Brain microvascular endothelial cell (primary cell): ENCODE data around the gene CYP4A22.
"Not testable (repeated sequence)": the region's sequence is repeated elsewhere in the genome, so short reads cannot be mapped to it uniquely, and the experiment has no call there.

ENCODE experiments used
- DNase-seq: peaks from one replicate; pipeline ENCODE4 v3.0.0-alpha.2; 2020
- H3K27ac ChIP-seq: fragments of 250-450 bp; sonication (Bioruptor Pico); 2 replicates; pipeline ENCODE4 v1.5.1; 2020; ENCODE audit warnings: mild to moderate bottlenecking, moderate library complexity
- H3K27me3 ChIP-seq: fragments of 250-450 bp; sonication (Bioruptor Pico); replicated peaks from 2 replicates; pipeline ENCODE4 v1.5.1; 2020; ENCODE audit warnings: mild to moderate bottlenecking
- H3K36me3 ChIP-seq: fragments of 250-450 bp; sonication (Bioruptor Pico); replicated peaks from 2 replicates; pipeline ENCODE4 v1.5.1; 2020; ENCODE audit warnings: mild to moderate bottlenecking
- H3K4me3 ChIP-seq: 2 replicates; pipeline ENCODE4 v1.5.1; 2011; ENCODE audit warnings: low read depth, mild to moderate bottlenecking, control low read depth, low read length, moderate library complexity
- in situ Hi-C: cut with HindIII; loops from 2 replicates; pipeline ENCODE4 v1.10.0; 2017; ENCODE audit warnings: low sequenced_read_pairs, low pct_ligation_motif_present
- TF ChIP-seq, protein P1 (sequence below): IDR thresholded peaks from 2 replicates; pipeline ENCODE4 v1.5.1; 2011; ENCODE audit warnings: low read depth, mild to moderate bottlenecking, moderate library complexity, low read length, control low read depth, inconsistent platforms; ENCODE audit errors: missing control alignments

The CYP4A22 gene

DNA sequence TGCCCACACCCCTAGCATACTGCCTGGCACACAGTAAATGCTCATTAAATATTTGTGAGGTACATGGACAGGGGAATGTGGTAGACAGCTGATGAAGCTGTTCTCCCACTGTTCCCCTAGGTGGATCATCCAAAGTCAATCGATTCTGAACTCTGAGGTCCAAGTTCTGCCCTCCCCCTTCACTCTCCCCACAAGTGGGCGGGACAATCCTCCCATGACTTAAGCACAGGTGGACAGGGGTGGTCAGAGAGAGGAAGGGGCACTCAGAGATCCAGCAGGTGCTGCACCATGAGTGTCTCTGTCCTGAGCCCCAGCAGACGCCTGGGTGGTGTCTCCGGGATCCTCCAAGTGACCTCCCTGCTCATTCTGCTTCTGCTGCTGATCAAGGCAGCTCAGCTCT, at the start of gene CYP4A22:
CYP4A22 (plus strand) TSS at position 244 of the 400 bp plus-strand sequence; CDS start at position 289, 45 bp downstream.
- DNase-seq: no peak
- TF ChIP-seq, protein P1, sequence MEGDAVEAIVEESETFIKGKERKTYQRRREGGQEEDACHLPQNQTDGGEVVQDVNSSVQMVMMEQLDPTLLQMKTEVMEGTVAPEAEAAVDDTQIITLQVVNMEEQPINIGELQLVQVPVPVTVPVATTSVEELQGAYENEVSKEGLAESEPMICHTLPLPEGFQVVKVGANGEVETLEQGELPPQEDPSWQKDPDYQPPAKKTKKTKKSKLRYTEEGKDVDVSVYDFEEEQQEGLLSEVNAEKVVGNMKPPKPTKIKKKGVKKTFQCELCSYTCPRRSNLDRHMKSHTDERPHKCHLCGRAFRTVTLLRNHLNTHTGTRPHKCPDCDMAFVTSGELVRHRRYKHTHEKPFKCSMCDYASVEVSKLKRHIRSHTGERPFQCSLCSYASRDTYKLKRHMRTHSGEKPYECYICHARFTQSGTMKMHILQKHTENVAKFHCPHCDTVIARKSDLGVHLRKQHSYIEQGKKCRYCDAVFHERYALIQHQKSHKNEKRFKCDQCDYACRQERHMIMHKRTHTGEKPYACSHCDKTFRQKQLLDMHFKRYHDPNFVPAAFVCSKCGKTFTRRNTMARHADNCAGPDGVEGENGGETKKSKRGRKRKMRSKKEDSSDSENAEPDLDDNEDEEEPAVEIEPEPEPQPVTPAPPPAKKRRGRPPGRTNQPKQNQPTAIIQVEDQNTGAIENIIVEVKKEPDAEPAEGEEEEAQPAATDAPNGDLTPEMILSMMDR: no peak
- in situ Hi-C loops: no loop called here
- no peak within 1 kb of the TSS for H3K27ac ChIP-seq
- no peaks in the 10 kb centered on the region for H3K36me3 ChIP-seq
- no peaks in the 10 kb centered on the region for H3K27me3 ChIP-seq
- H3K4me3 ChIP-seq: no peak within 1 kb of the TSS

DNA sequence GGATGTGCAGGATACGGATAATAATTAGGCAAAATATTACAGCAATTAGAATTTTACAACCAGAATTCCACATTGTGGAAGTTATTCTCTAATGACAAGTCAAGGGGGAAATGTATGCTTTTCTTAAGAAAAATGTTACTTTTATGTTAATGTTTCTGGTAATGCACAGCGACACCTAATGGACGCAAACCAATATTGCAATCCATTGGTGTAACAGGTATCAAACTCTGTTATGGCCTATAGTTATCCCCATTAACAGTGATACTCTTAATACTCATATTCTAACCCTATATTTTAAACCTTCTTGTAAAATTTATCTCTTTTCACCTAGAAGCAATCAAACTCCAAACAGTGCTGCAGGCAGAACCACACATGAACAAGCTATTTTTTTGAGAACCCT, 47.9 kb upstream of the CYP4A22 start:
- H3K4me3 ChIP-seq, H3K27ac ChIP-seq, in situ Hi-C loops, H3K36me3 ChIP-seq, H3K27me3 ChIP-seq: not testable (repeated sequence)
- DNase-seq: peak; percentile 48

DNA sequence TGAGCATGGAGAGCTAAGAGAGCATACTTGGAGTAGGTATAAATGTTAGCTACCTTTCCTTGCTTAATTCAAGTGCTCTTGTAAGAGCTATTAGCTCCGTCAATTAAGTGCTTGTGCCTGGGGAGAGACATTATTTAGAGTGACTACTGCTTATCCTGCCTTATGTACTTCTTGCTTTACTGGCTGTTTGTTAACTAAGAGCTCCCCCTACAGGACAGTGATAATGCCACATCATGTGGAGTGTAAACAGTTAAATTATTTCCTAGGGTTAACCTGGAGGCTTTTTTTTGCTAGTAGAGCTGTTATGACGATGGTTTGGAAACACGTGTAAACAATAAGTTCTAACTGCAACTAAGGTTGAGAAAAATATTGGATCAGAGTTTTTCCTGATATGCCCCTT, 45.8 kb upstream of the CYP4A22 start:
- H3K36me3 ChIP-seq, in situ Hi-C loops, DNase-seq, H3K4me3 ChIP-seq, H3K27ac ChIP-seq, H3K27me3 ChIP-seq: not testable (repeated sequence)

DNA sequence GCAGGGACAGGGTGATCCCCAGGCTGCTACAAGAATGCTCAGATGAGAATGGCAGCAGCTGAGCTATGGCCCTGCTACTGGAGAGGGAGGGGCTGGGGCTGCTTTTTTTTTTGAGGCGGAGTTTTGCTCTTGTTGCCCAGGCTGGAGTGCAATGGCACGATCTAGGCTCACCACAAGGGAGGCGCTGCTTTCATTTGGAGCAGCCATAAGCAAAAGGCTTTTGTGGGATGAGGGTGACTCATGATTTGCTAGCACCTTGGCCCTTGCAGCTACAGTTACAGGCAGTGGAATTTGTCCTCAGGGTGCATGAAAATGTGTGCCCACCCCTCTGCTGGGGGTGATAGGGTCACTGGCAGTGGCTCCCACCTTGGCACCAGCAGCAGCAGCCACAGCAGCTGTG, 32.4 kb upstream of the CYP4A22 start:
- Histone ChIP-seq H3K27ac (no peak overlapping the region), H3K36me3 (no peaks in the 10 kb centered on the region), H3K4me3 (no peak overlapping the region), H3K27me3 (no peaks in the 10 kb centered on the region)
- no peak for DNase-seq
- in situ Hi-C loops: no loop called here
- TF ChIP-seq, protein P1: no peak

- H3K4me3 ChIP-seq: no peak overlapping the region
- in situ Hi-C loops: no loop called here
Measured at GRCh38 chr1:47106792-47107191, 30.4 kb upstream of the CYP4A22 start.

GRCh38 chr1:47107851-47108574, 29.2 kb upstream of the CYP4A22 start:
- DNase-seq: peak; percentile 0
- H3K27ac ChIP-seq, H3K4me3 ChIP-seq, H3K36me3 ChIP-seq, in situ Hi-C loops, H3K27me3 ChIP-seq: not testable (repeated sequence)

More at GRCh38 chr1:47106792-47107191, 30.4 kb upstream of the CYP4A22 start:
- TF ChIP-seq, protein P1: no peak
- no peaks in the 10 kb centered on the region for H3K27me3 ChIP-seq
- no peak overlapping the region for H3K27ac ChIP-seq
- no peaks in the 10 kb centered on the region for H3K36me3 ChIP-seq
- no peak for DNase-seq

- DNase-seq, in situ Hi-C loops, H3K4me3 ChIP-seq, H3K36me3 ChIP-seq, H3K27me3 ChIP-seq, H3K27ac ChIP-seq: not testable (repeated sequence)
Measured at GRCh38 chr1:47109482-47109881, 27.8 kb upstream of the CYP4A22 start.

- H3K27me3 ChIP-seq: no peaks in the 10 kb centered on the region
- H3K36me3 ChIP-seq: no peaks in the 10 kb centered on the region
- TF ChIP-seq, protein P1: no peak
- H3K4me3 ChIP-seq: no peak overlapping the region
- in situ Hi-C loops: no loop called here
- DNase-seq: no peak
- H3K27ac ChIP-seq: no peak overlapping the region
Measured at GRCh38 chr1:47113178-47113577, 24.1 kb upstream of the CYP4A22 start.

DNA sequence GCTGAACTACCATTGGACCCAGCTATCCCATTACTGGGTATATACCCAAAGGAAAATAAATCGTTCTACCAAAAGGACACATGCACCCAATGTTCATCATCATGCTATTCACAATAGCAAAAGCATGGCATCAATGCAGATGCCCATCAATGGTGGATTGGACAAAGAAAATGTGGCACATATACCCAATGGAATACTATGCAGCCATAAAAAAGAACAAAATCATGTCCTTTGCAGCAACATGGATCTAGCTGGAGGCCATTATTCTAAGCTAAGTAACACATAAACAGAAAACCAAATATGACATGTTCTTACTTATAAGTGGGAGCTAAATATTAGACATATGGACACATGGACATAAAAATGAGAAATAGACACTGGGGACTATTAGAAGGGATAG, 16.2 kb upstream of the CYP4A22 start:
- in situ Hi-C loops: not testable (repeated sequence)

DNA sequence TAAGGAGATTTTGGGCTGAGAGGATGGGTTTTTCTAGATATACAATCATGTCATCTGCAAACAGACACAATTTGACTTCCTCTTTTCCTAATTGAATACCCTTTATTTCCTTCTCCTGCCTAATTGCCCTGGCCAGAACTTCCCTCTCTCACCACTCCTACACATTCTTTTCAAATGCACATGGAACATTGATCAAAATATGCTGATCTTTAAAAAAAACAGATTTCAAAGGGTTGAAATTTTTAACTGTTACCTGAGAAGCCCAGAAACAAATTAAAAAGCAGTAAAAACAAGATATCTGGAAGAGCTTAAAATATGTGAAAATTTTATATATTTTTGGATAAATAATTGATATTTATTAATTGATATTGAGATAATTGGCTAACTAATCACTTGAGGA, 12.4 kb upstream of the CYP4A22 start:
- H3K27ac ChIP-seq, H3K27me3 ChIP-seq, H3K36me3 ChIP-seq, DNase-seq, H3K4me3 ChIP-seq, in situ Hi-C loops: not testable (repeated sequence)

More for the DNA sequence above, 16.2 kb upstream of the CYP4A22 start:
- H3K36me3 ChIP-seq, H3K27ac ChIP-seq, H3K27me3 ChIP-seq, DNase-seq, H3K4me3 ChIP-seq: not testable (repeated sequence)

DNA sequence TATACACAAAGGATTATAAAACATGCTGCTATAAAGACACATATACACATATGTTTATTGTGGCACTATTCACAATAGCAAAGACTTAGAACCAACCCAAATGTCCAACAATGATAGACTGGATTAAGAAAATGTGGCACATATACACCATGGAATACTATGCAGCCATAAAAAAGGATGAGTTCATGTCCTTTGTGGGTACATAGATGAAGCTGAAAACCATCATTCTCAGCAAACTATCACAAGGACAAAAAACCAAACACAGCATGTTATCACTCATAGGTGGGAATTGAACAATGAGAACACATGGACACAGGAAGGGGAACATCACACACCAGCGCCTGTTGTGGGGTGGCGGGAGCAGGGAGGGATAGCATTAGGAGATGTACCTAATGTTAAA, 10.2 kb upstream of the CYP4A22 start:
- H3K27me3 ChIP-seq, H3K4me3 ChIP-seq, in situ Hi-C loops, H3K36me3 ChIP-seq, DNase-seq, H3K27ac ChIP-seq: not testable (repeated sequence)
